Ovary (tissue), 3 donors: ENCODE data around the gene TRIM66.

Experiments used
- POLR2A ChIP-seq: fragments of 450-650 bp; IDR thresholded peaks from one replicate; pipeline ENCODE4 v1.6.1; 2017; ENCODE audit warnings: antibody characterized with exemption, mild to moderate bottlenecking, moderate library complexity
- TF ChIP-seq, protein P1 (sequence below), 3 donors: fragments of 450-650 bp in 2 of 3; fragments of 200-600 bp in 1 of 3; IDR thresholded peaks; one replicate each; pipeline versions ENCODE4 v1.5.1 to v1.8.0; 2016 to 2022; ENCODE audit warnings: antibody characterized with exemption in 3 of 3, mild to moderate bottlenecking in 1 of 3
- donor health status: DM: no; HTN: no; CAD: no.

DNA sequence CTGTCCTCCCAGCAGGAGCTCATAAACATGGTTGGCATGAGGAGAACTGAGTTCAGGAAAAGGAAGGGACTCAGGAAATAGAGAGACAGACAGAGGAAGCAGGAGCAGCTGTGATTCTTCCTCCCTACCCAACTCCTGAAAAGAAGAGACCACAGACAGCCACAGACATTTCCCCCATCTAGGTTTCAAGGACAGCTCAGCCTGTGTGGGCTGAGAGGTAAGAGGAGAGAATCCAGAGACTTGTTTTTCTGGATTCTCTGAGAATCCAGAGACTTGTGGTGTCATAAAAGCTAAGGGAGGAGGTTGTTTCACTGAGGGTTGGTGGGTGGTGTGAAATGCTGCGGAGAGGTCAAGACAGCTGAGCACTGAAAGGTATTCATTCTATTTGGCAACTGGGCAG lies 69.4 kb downstream of the TRIM66 start:
- no peak for TF ChIP-seq POLR2A
- TF ChIP-seq, protein P1, sequence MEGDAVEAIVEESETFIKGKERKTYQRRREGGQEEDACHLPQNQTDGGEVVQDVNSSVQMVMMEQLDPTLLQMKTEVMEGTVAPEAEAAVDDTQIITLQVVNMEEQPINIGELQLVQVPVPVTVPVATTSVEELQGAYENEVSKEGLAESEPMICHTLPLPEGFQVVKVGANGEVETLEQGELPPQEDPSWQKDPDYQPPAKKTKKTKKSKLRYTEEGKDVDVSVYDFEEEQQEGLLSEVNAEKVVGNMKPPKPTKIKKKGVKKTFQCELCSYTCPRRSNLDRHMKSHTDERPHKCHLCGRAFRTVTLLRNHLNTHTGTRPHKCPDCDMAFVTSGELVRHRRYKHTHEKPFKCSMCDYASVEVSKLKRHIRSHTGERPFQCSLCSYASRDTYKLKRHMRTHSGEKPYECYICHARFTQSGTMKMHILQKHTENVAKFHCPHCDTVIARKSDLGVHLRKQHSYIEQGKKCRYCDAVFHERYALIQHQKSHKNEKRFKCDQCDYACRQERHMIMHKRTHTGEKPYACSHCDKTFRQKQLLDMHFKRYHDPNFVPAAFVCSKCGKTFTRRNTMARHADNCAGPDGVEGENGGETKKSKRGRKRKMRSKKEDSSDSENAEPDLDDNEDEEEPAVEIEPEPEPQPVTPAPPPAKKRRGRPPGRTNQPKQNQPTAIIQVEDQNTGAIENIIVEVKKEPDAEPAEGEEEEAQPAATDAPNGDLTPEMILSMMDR (IDR thresholded peaks at IDR 0.05), result no peak
